Heart left ventricle (tissue), 16 donors: Measurements from ENCODE around the gene QSOX1. TPM values are rescaled to one million over a fixed set of nuclear protein-coding genes. Genes with fewer than 3 reads are reported as not detected.

Source experiments
- ATAC-seq, 4 donors: fragments of 200-7000 bp; cut with Tn5 transposase; one replicate each; pipeline ENCODE4 v1.9.1; 2020 to 2022; ENCODE audit warnings: moderate library complexity in 4 of 4, mild to moderate bottlenecking in 3 of 4, moderate number of reproducible peaks in 1 of 4
- DNase-seq, 5 donors: peaks; one replicate each; pipeline ENCODE4 v3.0.0-alpha.2; 2020
- H3K27ac ChIP-seq, 12 donors: fragments of 200-600 bp; sonication (generic) in 4 of 12; one replicate each; pipeline versions ENCODE4 v1.5.0 to v1.8.0; 2016 to 2022; ENCODE audit warnings: mild to moderate bottlenecking in 2 of 12
- H3K27me3 ChIP-seq, 9 donors: fragments of 200-600 bp; sonication (generic) in 2 of 9; one replicate each; pipeline versions ENCODE4 v1.5.1 to v1.8.0; 2016 to 2022; ENCODE audit warnings: mild to moderate bottlenecking in 3 of 9
- H3K36me3 ChIP-seq, 9 donors: fragments of 200-600 bp; sonication (generic) in 2 of 9; one replicate each; pipeline versions ENCODE4 v1.5.0 to v1.8.0; 2018 to 2022; ENCODE audit warnings: mild to moderate bottlenecking in 2 of 9
- H3K4me1 ChIP-seq, 12 donors: fragments of 200-600 bp; sonication (generic) in 4 of 12; one replicate each; pipeline versions ENCODE4 v1.5.0 to v1.8.0; 2016 to 2022; ENCODE audit warnings: mild to moderate bottlenecking in 3 of 12
- H3K4me3 ChIP-seq, 12 donors: fragments of 200-600 bp; sonication (generic) in 4 of 12; one replicate each; pipeline versions ENCODE4 v1.5.0 to v1.8.0; 2017 to 2022; ENCODE audit warnings: mild to moderate bottlenecking in 9 of 12, moderate library complexity in 4 of 12
- H3K9me3 ChIP-seq, 12 donors: fragments of 200-600 bp; sonication (generic) in 4 of 12; one replicate each; pipeline versions ENCODE4 v1.5.0 to v1.8.0; 2016 to 2022; ENCODE audit warnings: mild to moderate bottlenecking in 1 of 12
- POLR2A ChIP-seq, 2 donors: fragments of 450-650 bp; IDR thresholded peaks; one replicate each; pipeline ENCODE4 v1.6.1; 2017; ENCODE audit warnings: antibody characterized with exemption in 2 of 2, mild to moderate bottlenecking in 2 of 2, moderate library complexity in 2 of 2
- WGBS, 4 donors: extraction: QIAGEN DNeasy Blood & Tissue Kit in 2 of 4; methylation state at CpG; one replicate each; pipeline versions ENCODE4 v1.1.5 to v1.1.7; 2013 to 2018; 5-methylcytosine and 5-hydroxymethylcytosine counted together
- intact Hi-C, 10 donors: fragments of 100-400 bp; cut with DNase I; formaldehyde crosslinking; loops; one replicate each; pipeline versions ENCODE4 v1.11.1 to v1.14.2; 2022
- polyA plus RNA-seq, 2 donors: library from polyadenylated mRNA; stranded (reverse); fragments of 200-250 nt; gene quantifications; one replicate each; pipeline ENCODE4 v1.2.3, GENCODE V29; 2013
- total RNA-seq, 9 donors: library from RNA; depleted of rRNA in 2 of 9; stranded (reverse); fragments of >200 nt in 2 of 9; fragmentation: NEBNext Ultra II Directional in 3 of 9; extraction: Animal tissue kit (Norgen Biotek cat#: 25700) in 3 of 9; gene quantifications; one replicate each; pipeline versions ENCODE4 v1.1.0 to v1.2.4, GENCODE V29; 2016 to 2023
- TF ChIP-seq, protein P1 (sequence below), 12 donors: fragments of 200-600 bp; sonication (generic) in 4 of 12; IDR thresholded peaks; one replicate each; pipeline versions ENCODE4 v1.5.0 to v1.8.0; 2018 to 2022; ENCODE audit warnings: antibody characterized with exemption in 12 of 12, mild to moderate bottlenecking in 5 of 12
- donor health status: ischemic (EF 13 %, LVEDD 7.1; RV severe dilation, severe dysfunction).
- donor health status: healthy with polysubstance abuse.
- donor health status: DM: no; HTN: yes; CAD: no.
- donor health status: DM: no; HTN: no; CAD: no.
- donor health status: ischemic (EF 25% LVEDD 6.9; RV normal size, moderate dysfunction).
- donor health status: ischemic (EF 25% LVEDD 5.7; RV mildly dilated, moderate dysfunction).
- donor health status: healthy.
- donor health status: DM: yes; HTN: yes; CAD: no.
- donor health status: ischemic (EF 35%, LVEDD 5.7; RV mildly dilated, moderate dysfunction).
- donor health status: nonischemic (EF 11% LVEDD 7.7; RV severe dilation, severe dysfunction).
- donor health status: DM: yes; HTN: yes; CAD: no.
- donor health status: PGD.
- donor health status: ischemic (EF 29% LVEDD 5.4; RV normal size, mild dysfunction).
- donor health status: nonischemic (EF 23%, LVEDD 6.1; RV moderate dilation, normal function).

The QSOX1 gene
- total and polyA plus RNA-seq, 11 donors: 62.3 to 250 (median 122) TPM

GRCh38 chr1:180157108-180157507 lies 2.4 kb downstream of the QSOX1 start:
- WGBS, 4 donors: 81 to 90% (median 85%) methylated on average over 4 of the region's 4 CpGs
- Histone ChIP-seq H3K9me3 (no peaks in the 10 kb centered on the region), H3K27ac (peak overlapping the region in 1 of 12 donors; percentile 68), H3K4me3 (no peak overlapping the region), H3K4me1 (peaks cover 0 to 65% (median 23%) of the 10 kb centered on the region in 12 donors), H3K27me3 (no peaks in the 10 kb centered on the region), H3K36me3 (no peaks in the 10 kb centered on the region)
- intact Hi-C loops: loop anchor here in 1 of 10 donors (10.0 kb wide), 1 partner anchor 202 kb away; the partner anchor contains the start of gene CEP350
- no peak for TF ChIP-seq POLR2A (IDR thresholded peaks at IDR 0.05)
- TF ChIP-seq, protein P1, sequence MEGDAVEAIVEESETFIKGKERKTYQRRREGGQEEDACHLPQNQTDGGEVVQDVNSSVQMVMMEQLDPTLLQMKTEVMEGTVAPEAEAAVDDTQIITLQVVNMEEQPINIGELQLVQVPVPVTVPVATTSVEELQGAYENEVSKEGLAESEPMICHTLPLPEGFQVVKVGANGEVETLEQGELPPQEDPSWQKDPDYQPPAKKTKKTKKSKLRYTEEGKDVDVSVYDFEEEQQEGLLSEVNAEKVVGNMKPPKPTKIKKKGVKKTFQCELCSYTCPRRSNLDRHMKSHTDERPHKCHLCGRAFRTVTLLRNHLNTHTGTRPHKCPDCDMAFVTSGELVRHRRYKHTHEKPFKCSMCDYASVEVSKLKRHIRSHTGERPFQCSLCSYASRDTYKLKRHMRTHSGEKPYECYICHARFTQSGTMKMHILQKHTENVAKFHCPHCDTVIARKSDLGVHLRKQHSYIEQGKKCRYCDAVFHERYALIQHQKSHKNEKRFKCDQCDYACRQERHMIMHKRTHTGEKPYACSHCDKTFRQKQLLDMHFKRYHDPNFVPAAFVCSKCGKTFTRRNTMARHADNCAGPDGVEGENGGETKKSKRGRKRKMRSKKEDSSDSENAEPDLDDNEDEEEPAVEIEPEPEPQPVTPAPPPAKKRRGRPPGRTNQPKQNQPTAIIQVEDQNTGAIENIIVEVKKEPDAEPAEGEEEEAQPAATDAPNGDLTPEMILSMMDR (IDR thresholded peaks at IDR 0.05): no peak
- DNase-seq (no peak), ATAC-seq (no peak)

DNA sequence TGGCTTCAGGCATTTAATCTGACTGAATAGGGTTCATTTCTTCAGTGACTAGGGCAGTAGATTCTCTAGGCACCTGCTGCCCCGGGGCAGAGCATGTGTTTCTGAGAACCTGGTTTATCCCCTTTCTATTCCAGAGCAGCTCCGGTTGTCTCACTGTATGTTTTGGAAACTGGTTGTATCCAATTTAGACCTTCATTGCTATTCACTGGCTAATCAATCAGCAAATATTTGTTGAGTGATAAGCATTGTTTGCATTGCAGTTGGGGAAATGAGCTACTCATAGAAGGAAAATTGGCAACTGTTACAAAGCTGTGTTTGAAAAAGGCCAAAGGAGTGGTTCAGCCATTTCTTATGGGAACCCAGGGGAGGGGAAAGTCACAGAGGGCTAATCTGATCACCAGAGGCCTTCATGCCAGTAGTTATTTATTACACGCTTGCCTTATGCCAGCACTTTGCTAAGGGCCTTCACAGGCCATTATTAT lies 2.9 kb downstream of the QSOX1 start:
- intact Hi-C loops: loop anchor here in 1 of 10 donors (10.0 kb wide), 1 partner anchor 203 kb away; the partner anchor contains the start of gene CEP350
- no peak for DNase-seq
- Histone ChIP-seq H3K27me3 (no peaks in the 10 kb centered on the region), H3K36me3 (no peaks in the 10 kb centered on the region), H3K4me3 (no peak overlapping the region), H3K27ac (no peak overlapping the region), H3K9me3 (no peaks in the 10 kb centered on the region), H3K4me1 (peaks cover 0 to 70% (median 23%) of the 10 kb centered on the region in 12 donors)
- 80 to 86% (median 81%) methylated on average over 3 of the region's 3 CpGs for WGBS, 4 donors
- ATAC-seq: no peak
- TF ChIP-seq, protein P1 (IDR thresholded peaks at IDR 0.05): no peak
- TF ChIP-seq POLR2A (IDR thresholded peaks at IDR 0.05): no peak

GRCh38 chr1:180158149-180159147 lies 3.8 kb downstream of the QSOX1 start:
- H3K36me3 ChIP-seq: no peaks in the 10 kb centered on the region
- no peak for TF ChIP-seq POLR2A (IDR thresholded peaks at IDR 0.05)
- TF ChIP-seq, protein P1 (IDR thresholded peaks at IDR 0.05): no peak
- intact Hi-C loops: loop anchor here in 1 of 10 donors (10.0 kb wide), 1 partner anchor 204 kb away; the partner anchor contains the start of gene CEP350
- WGBS, 4 donors: 80 to 88% (median 84%) methylated on average over 16 of the region's 16 CpGs
- no peak overlapping the region for H3K27ac ChIP-seq
- no peaks in the 10 kb centered on the region for H3K27me3 ChIP-seq
- H3K4me1 ChIP-seq: peaks cover 0 to 73% (median 22%) of the 10 kb centered on the region in 12 donors
- no peak overlapping the region for H3K4me3 ChIP-seq
- no peaks in the 10 kb centered on the region for H3K9me3 ChIP-seq
- ATAC-seq (no peak), DNase-seq (no peak)

DNA sequence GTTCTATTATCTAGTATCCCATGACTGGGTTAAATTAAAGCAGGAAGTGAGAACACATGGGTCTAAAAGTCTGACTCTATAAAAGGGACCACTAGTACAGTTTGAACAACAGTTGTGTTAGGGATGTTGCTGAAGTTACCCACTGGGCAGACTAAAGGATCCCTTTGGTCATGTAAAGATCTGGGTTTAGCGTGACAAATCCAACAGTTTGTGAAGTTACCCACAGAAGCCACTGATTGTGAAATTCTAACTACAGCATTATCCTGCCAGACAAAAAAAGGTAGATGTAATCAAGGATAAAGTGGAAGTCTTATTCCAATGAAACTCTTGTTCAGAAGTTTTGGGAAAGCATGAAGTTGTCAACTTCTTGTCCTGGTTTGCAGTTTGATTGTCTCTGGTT lies 5.7 kb downstream of the QSOX1 start:
- no peak for ATAC-seq
- Histone ChIP-seq H3K4me1 (peaks cover 0 to 86% (median 20%) of the 10 kb centered on the region in 12 donors), H3K4me3 (no peak overlapping the region), H3K36me3 (no peaks in the 10 kb centered on the region), H3K27me3 (no peaks in the 10 kb centered on the region), H3K9me3 (no peaks in the 10 kb centered on the region), H3K27ac (no peak overlapping the region)
- WGBS, 4 donors: 89 to 97% (median 94%) methylated on average over 1 of the region's 1 CpG
- DNase-seq: no peak
- TF ChIP-seq POLR2A (IDR thresholded peaks at IDR 0.05): no peak
- TF ChIP-seq, protein P1 (IDR thresholded peaks at IDR 0.05): no peak
- intact Hi-C loops: no loop called here
